SK-N-SH treated with all-trans-retinoic acid at 6 μM for 48 hours (cell line): ENCODE results near the gene ZFAND3.

Source experiments
- CREB5 ChIP-seq: fragments of 250-450 bp; sonication (Bioruptor Pico); IDR thresholded peaks from 2 replicates; pipeline ENCODE4 v1.5.1; 2020; ENCODE audit warnings: low read depth, mild to moderate bottlenecking, moderate library complexity
- ESRRG ChIP-seq: fragments of 250-450 bp; sonication (Bioruptor Pico); IDR thresholded peaks from 2 replicates; pipeline ENCODE4 v1.6.1; 2021; ENCODE audit warnings: mild to moderate bottlenecking
- TCF4 ChIP-seq: fragments of 250-450 bp; sonication (Bioruptor Pico); IDR thresholded peaks from 2 replicates; pipeline ENCODE4 v1.8.0; 2021; ENCODE audit warnings: mild to moderate bottlenecking, moderate library complexity, borderline replicate concordance
- TOX ChIP-seq: fragments of 250-450 bp; sonication (Bioruptor Pico); IDR thresholded peaks from 2 replicates; pipeline ENCODE4 v1.8.0; 2021; ENCODE audit warnings: mild to moderate bottlenecking, moderate library complexity, borderline replicate concordance
- TSHZ2 ChIP-seq: fragments of 250-450 bp; sonication (Bioruptor Pico); IDR thresholded peaks from 2 replicates; pipeline ENCODE4 v1.5.0; 2020; ENCODE audit warnings: mild to moderate bottlenecking, moderate library complexity
- ZFP3 ChIP-seq: fragments of 250-450 bp; sonication (Bioruptor Pico); IDR thresholded peaks from 2 replicates; pipeline ENCODE4 v1.5.0; 2020; ENCODE audit warnings: mild to moderate bottlenecking, moderate library complexity
- ZFP30 ChIP-seq: fragments of 450-650 bp; formaldehyde crosslinking; IDR thresholded peaks from 2 replicates; pipeline ENCODE4 v1.5.0; 2022; ENCODE audit warnings: mild to moderate bottlenecking, moderate library complexity
- ZNF565 ChIP-seq: fragments of 450-650 bp; formaldehyde crosslinking; conservative IDR thresholded peaks from 2 replicates; pipeline ENCODE4 v1.5.0; 2020; ENCODE audit warnings: low read depth, mild to moderate bottlenecking, moderate library complexity
- TF ChIP-seq, protein P1 (sequence below): fragments of 250-450 bp; sonication (Bioruptor Pico); IDR thresholded peaks from 2 replicates; pipeline ENCODE4 v1.8.0; 2020; ENCODE audit warnings: mild to moderate bottlenecking, moderate library complexity, borderline replicate concordance

GRCh38 chr6:37947468-37947867 is 127.9 kb downstream of the ZFAND3 start:
- TF ChIP-seq ZFP3 (CRISPR knock-in tag): no peak
- TF ChIP-seq TSHZ2 (CRISPR knock-in tag): no peak
- no peak for TF ChIP-seq ZFP30 (CRISPR knock-in tag)
- TF ChIP-seq TCF4: no peak
- TF ChIP-seq CREB5 (CRISPR knock-in tag): no peak
- TF ChIP-seq TOX (CRISPR knock-in tag): no peak
- no peak for TF ChIP-seq ZNF565
- TF ChIP-seq ESRRG (CRISPR knock-in tag): no peak
- TF ChIP-seq, protein P1, sequence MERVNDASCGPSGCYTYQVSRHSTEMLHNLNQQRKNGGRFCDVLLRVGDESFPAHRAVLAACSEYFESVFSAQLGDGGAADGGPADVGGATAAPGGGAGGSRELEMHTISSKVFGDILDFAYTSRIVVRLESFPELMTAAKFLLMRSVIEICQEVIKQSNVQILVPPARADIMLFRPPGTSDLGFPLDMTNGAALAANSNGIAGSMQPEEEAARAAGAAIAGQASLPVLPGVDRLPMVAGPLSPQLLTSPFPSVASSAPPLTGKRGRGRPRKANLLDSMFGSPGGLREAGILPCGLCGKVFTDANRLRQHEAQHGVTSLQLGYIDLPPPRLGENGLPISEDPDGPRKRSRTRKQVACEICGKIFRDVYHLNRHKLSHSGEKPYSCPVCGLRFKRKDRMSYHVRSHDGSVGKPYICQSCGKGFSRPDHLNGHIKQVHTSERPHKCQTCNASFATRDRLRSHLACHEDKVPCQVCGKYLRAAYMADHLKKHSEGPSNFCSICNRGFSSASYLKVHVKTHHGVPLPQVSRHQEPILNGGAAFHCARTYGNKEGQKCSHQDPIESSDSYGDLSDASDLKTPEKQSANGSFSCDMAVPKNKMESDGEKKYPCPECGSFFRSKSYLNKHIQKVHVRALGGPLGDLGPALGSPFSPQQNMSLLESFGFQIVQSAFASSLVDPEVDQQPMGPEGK (CRISPR knock-in tag): no peak
